K562 (cell line): ENCODE data around the gene LYAR. TPM values are rescaled to one million over a fixed set of nuclear protein-coding genes. Genes with fewer than 3 reads are reported as not detected.

ENCODE experiments used
- ARID3A ChIP-seq: IDR thresholded peaks from 2 replicates; pipeline ENCODE4 v1.6.1; 2012; ENCODE audit warnings: low read depth, low read length, improper control_type of control experiment, borderline replicate concordance
- ARID4B ChIP-seq: sonication (generic); formaldehyde crosslinking; IDR thresholded peaks from 2 replicates; pipeline ENCODE4 v1.8.0; 2022; ENCODE audit warnings: mild to moderate bottlenecking, missing genetic modification reagents
- ESRRA ChIP-seq: fragments of 450-650 bp; IDR thresholded peaks from 2 replicates; pipeline ENCODE4 v1.6.1; 2014; ENCODE audit warnings: low read depth, mild to moderate bottlenecking, moderate library complexity, borderline replicate concordance
- FOSL1 ChIP-seq: fragments of 200-800 bp; sonication (Bioruptor generic); conservative IDR thresholded peaks from 2 replicates; pipeline ENCODE4 v1.6.1; 2016; ENCODE audit warnings: missing genetic modification characterization, missing compliant biosample characterization
- GABPB2 ChIP-seq: fragments of 250-450 bp; sonication (Bioruptor Pico); conservative IDR thresholded peaks from 2 replicates; pipeline ENCODE4 v1.5.1; 2021; ENCODE audit warnings: mild to moderate bottlenecking
- HNRNPUL1 ChIP-seq: fragments of 200-400 bp; formaldehyde crosslinking; IDR thresholded peaks from 2 replicates; pipeline ENCODE4 v1.6.1; 2017; ENCODE audit warnings: low read length
- IFI16 ChIP-seq: fragments of 250-450 bp; sonication (Bioruptor Pico); IDR thresholded peaks from 2 replicates; pipeline ENCODE4 v2.1.2; 2022; ENCODE audit warnings: mild to moderate bottlenecking, inconsistent platforms
- KHSRP ChIP-seq: fragments of 450-650 bp; IDR thresholded peaks from 2 replicates; pipeline ENCODE4 v1.6.1; 2017
- LCOR ChIP-seq: sonication (generic); formaldehyde crosslinking; IDR thresholded peaks from 2 replicates; pipeline ENCODE4 v1.8.0; 2022; ENCODE audit warnings: mild to moderate bottlenecking, missing genetic modification reagents
- PRMT5 ChIP-seq: sonication (generic); formaldehyde crosslinking; IDR thresholded peaks from 2 replicates; pipeline ENCODE4 v1.5.0; 2020; ENCODE audit warnings: missing genetic modification reagents
- RB1 ChIP-seq: fragments of 450-650 bp; IDR thresholded peaks from 2 replicates; pipeline ENCODE4 v1.6.1; 2017; ENCODE audit warnings: low read depth, mild to moderate bottlenecking
- RBM25 ChIP-seq: fragments of 200-400 bp; formaldehyde crosslinking; IDR thresholded peaks from 2 replicates; pipeline ENCODE4 v1.6.1; 2018; ENCODE audit warnings: low read length, low read depth, moderate library complexity; ENCODE audit not compliant: severe bottlenecking
- SNRNP70 ChIP-seq: fragments of 200-400 bp; formaldehyde crosslinking; optimal IDR thresholded peaks from 2 replicates; pipeline ENCODE3; 2017; ENCODE audit warnings: low read depth, low read length
- ZC3H4 ChIP-seq: sonication (generic); formaldehyde crosslinking; IDR thresholded peaks from 2 replicates; pipeline ENCODE4 v1.9.0; 2021; ENCODE audit warnings: missing genetic modification reagents, borderline replicate concordance
- ZNF174 ChIP-seq: fragments of 250-450 bp; sonication (Bioruptor Pico); IDR thresholded peaks from 2 replicates; pipeline ENCODE4 v1.4.0; 2020; ENCODE audit warnings: mild to moderate bottlenecking
- ZNF282 ChIP-seq: sonication (generic); formaldehyde crosslinking; IDR thresholded peaks from 2 replicates; pipeline ENCODE4 v1.8.1; 2023; ENCODE audit warnings: missing genetic modification reagents
- ZNF699 ChIP-seq: fragments of 250-450 bp; sonication (Bioruptor Pico); IDR thresholded peaks from 2 replicates; pipeline ENCODE4 v1.8.0; 2021; ENCODE audit warnings: mild to moderate bottlenecking, moderate library complexity; ENCODE audit not compliant: insufficient replicate concordance
- polyA plus RNA-seq, 8 experiments: library from polyadenylated mRNA; depleted of rRNA in 4 of 8; stranded (reverse) in 5 of 8; unstranded in 3 of 8; fragments of >200 nt; fragmentation: Nextera tagmentation in 2 of 8; fragmentation: Illumina TruSeq in 1 of 8; extraction: Ambion mirVana in 2 of 8; extraction: Trizol in 1 of 8; gene quantifications; 2 replicates each; pipeline versions ENCODE4 v1.2.1 to v1.2.3, GENCODE V29; 2011 to 2014; ENCODE audit warnings: inconsistent platforms in 1 of 8, missing spikeins in 1 of 8
- total RNA-seq, 7 experiments: library from RNA; depleted of rRNA in 6 of 7; stranded (reverse); fragments of >200 nt in 6 of 7; fragmentation: Illumina TruSeq in 2 of 7; extraction: Trizol in 2 of 7; gene quantifications; 2 replicates each; pipeline versions ENCODE4 v1.2.1 to v1.2.3, GENCODE V29; 2011 to 2021; ENCODE audit warnings: low replicate concordance in 1 of 7
- TF ChIP-seq, protein P1 (sequence below): fragments of 450-650 bp; IDR thresholded peaks from 2 replicates; pipeline ENCODE4 v1.6.1; 2016; ENCODE audit warnings: mild to moderate bottlenecking

LYAR gene
- total and polyA plus RNA-seq, 9 of the 15 experiments (the other 6 are each of a cell fraction or from before 2014, with no cell fraction given): 28.3 to 172 (median 127) TPM

GRCh38 chr4:4248029-4248884, 41.7 kb downstream of the LYAR start, which contains the start of gene TMEM128 (continued):
- TF ChIP-seq, protein P1, sequence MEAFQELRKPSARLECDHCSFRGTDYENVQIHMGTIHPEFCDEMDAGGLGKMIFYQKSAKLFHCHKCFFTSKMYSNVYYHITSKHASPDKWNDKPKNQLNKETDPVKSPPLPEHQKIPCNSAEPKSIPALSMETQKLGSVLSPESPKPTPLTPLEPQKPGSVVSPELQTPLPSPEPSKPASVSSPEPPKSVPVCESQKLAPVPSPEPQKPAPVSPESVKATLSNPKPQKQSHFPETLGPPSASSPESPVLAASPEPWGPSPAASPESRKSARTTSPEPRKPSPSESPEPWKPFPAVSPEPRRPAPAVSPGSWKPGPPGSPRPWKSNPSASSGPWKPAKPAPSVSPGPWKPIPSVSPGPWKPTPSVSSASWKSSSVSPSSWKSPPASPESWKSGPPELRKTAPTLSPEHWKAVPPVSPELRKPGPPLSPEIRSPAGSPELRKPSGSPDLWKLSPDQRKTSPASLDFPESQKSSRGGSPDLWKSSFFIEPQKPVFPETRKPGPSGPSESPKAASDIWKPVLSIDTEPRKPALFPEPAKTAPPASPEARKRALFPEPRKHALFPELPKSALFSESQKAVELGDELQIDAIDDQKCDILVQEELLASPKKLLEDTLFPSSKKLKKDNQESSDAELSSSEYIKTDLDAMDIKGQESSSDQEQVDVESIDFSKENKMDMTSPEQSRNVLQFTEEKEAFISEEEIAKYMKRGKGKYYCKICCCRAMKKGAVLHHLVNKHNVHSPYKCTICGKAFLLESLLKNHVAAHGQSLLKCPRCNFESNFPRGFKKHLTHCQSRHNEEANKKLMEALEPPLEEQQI: no peak
- TF ChIP-seq ARID4B: peak; percentile 74; the same call in 1 of the 2 replicates
- peak; percentile 66 for TF ChIP-seq ESRRA
- no peak for TF ChIP-seq IFI16 (CRISPR knock-in tag)
- TF ChIP-seq PRMT5 (CRISPR knock-in tag): no peak
- peak; percentile 82; the same call in 1 of the 2 replicates for TF ChIP-seq RB1
- peak; percentile 57; the same call in 1 of the 2 replicates for TF ChIP-seq KHSRP
- TF ChIP-seq ZNF174 (CRISPR knock-in tag): no peak
- TF ChIP-seq ZNF699 (CRISPR knock-in tag): no peak
- TF ChIP-seq ARID3A: no peak
- no peak for TF ChIP-seq RBM25
- TF ChIP-seq ZC3H4 (CRISPR knock-in tag): no peak
- TF ChIP-seq GABPB2 (CRISPR knock-in tag): no peak
- TF ChIP-seq HNRNPUL1: no peak
- TF ChIP-seq ZNF282 (CRISPR knock-in tag): no peak
- TF ChIP-seq LCOR (CRISPR knock-in tag): peak; percentile 79
- TF ChIP-seq FOSL1 (tag): peak; percentile 50
- no peak for TF ChIP-seq SNRNP70
